PFSK-1 (cell line): ENCODE data around the gene TGM5.

ENCODE experiments used
- FOXP2 ChIP-seq: optimal IDR thresholded peaks from 2 replicates; pipeline ENCODE3; 2011; ENCODE audit warnings: borderline replicate concordance, control low read depth, inconsistent platforms; ENCODE audit not compliant: insufficient read depth; ENCODE audit errors: extremely low read length, extremely low read depth
- POLR2AphosphoS5 ChIP-seq: IDR thresholded peaks from 2 replicates; pipeline ENCODE4 v1.6.1; 2012; ENCODE audit warnings: low read depth, mild to moderate bottlenecking, control low read depth, low read length, moderate library complexity
- SIN3A ChIP-seq: IDR thresholded peaks from 2 replicates; pipeline ENCODE4 v1.6.1; 2012; ENCODE audit warnings: mild to moderate bottlenecking, low read length, moderate library complexity, borderline replicate concordance; ENCODE audit not compliant: insufficient read depth
- TAF1 ChIP-seq: IDR thresholded peaks from 2 replicates; pipeline ENCODE4 v1.6.1; 2012; ENCODE audit warnings: low read length, control low read depth, borderline replicate concordance; ENCODE audit not compliant: insufficient read depth
- TF ChIP-seq, protein P1 (sequence below), 2 experiments: IDR thresholded peaks; 2 replicates each; pipeline versions ENCODE4 v1.6.1 to v1.8.0; 2011 to 2012; ENCODE audit warnings: low read depth in 2 of 2, low read length in 2 of 2, control low read depth in 1 of 2, inconsistent platforms in 1 of 2, mild to moderate bottlenecking in 1 of 2, moderate library complexity in 1 of 2; ENCODE audit not compliant: insufficient read depth in 1 of 2

The TGM5 gene

DNA sequence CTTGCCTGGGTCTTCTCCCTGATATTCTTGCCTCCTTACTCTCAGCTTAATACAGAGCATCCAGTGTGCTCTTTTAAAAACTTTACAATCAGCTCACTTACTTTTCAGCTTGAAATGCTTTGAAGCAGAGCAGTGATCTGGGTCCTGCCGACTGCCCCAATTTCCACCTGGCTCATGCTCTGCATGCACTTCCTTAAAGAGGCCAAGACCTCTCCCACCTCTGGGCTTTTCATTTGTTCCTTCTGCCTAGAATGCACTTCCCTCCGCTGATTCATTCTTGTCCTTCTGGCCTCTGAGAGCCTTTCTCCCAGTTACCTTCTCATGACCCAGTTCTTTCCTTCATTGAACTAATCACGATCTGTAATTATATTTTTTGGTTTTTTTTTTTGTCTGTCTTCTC, 83.5 kb downstream of the TGM5 start:
- TF ChIP-seq, protein P1, sequence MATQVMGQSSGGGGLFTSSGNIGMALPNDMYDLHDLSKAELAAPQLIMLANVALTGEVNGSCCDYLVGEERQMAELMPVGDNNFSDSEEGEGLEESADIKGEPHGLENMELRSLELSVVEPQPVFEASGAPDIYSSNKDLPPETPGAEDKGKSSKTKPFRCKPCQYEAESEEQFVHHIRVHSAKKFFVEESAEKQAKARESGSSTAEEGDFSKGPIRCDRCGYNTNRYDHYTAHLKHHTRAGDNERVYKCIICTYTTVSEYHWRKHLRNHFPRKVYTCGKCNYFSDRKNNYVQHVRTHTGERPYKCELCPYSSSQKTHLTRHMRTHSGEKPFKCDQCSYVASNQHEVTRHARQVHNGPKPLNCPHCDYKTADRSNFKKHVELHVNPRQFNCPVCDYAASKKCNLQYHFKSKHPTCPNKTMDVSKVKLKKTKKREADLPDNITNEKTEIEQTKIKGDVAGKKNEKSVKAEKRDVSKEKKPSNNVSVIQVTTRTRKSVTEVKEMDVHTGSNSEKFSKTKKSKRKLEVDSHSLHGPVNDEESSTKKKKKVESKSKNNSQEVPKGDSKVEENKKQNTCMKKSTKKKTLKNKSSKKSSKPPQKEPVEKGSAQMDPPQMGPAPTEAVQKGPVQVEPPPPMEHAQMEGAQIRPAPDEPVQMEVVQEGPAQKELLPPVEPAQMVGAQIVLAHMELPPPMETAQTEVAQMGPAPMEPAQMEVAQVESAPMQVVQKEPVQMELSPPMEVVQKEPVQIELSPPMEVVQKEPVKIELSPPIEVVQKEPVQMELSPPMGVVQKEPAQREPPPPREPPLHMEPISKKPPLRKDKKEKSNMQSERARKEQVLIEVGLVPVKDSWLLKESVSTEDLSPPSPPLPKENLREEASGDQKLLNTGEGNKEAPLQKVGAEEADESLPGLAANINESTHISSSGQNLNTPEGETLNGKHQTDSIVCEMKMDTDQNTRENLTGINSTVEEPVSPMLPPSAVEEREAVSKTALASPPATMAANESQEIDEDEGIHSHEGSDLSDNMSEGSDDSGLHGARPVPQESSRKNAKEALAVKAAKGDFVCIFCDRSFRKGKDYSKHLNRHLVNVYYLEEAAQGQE (IDR thresholded peaks at IDR 0.05; ENCODE audit: insufficient read depth in 1 of 2, low read depth in 2 of 2, low read length in 2 of 2): no peak
- TF ChIP-seq POLR2AphosphoS5 (no peak), TAF1 (no peak), FOXP2 (no peak), SIN3A (no peak)
